Measurements from ENCODE around the gene LRP1. TPM values are rescaled to one million over a fixed set of nuclear protein-coding genes. Genes with fewer than 3 reads are reported as not detected.

The LRP1 gene
- total and polyA plus RNA-seq, 4 donors: 87.5 to 375 (median 139) TPM

DNA sequence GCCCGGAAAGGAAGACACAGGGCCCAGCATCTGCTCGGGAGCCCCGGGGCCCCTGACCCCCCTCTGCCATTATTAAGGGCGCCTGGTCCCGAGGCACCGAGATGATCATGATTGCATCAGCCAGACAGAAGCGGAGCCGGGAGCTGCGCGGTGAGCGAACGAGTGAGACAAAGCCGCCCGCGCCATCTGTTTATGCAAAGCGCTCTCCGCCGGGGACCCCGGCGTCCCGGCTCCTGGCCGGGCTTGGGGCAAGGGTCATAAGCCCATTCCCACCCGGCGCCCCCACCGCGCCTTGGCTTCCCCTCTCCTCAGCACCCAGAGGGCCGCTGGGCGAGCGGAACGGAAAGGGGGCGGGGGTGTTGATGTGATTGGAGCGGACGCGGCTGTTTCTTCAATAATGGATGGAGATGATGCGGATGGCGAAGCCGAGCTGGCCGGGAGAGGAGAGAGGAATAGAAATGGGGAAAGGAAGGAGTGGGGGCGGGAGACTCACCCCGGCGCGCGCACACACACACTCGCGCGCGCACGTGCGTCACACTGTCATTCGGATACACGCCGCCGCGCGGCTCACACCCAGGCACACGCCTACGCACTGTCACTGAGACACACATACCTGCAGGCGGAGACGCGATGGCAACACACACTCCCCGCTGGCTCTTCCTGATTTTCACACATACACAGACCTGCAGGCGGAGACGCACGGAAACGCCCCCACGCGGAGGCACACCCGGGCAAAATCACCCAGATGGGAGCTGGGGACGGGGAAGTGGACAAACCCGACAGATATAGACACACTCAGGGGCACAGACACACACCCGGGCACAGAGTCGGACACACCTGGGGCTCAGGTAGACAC lies 112.0 kb downstream of the LRP1 start:
- Histone ChIP-seq H3K4me1 (ENCODE audit: control insufficient read depth in 4 of 4, insufficient read depth in 4 of 4, low read length in 3 of 4) (peaks cover 20 to 49% (median 33%) of the 10 kb centered on the region in 4 donors), H3K36me3 (ENCODE audit: control insufficient read depth in 4 of 4, insufficient read depth in 3 of 4, low read depth in 1 of 4, low read length in 3 of 4) (no peaks in the 10 kb centered on the region), H3K27me3 (ENCODE audit: control insufficient read depth in 4 of 4, insufficient read depth in 4 of 4, low read length in 3 of 4) (peaks cover 0 to 11% (median 0%) of the 10 kb centered on the region in 4 donors), H3K9ac (ENCODE audit: low read depth in 1 of 2, low read length in 2 of 2) (no peak overlapping the region), H3K27ac (ENCODE audit: low read depth in 1 of 2, low read length in 2 of 2) (no peak overlapping the region), H3K4me3 (ENCODE audit: low read depth in 1 of 3, low read length in 3 of 3) (peak overlapping the region in 1 of 3 donors; percentile 51), H3K9me3 (ENCODE audit: control insufficient read depth in 4 of 4, low read length in 3 of 4) (no peaks in the 10 kb centered on the region)
- TF ChIP-seq JUND (IDR thresholded peaks at IDR 0.05) (no peak), FOXA1 (IDR thresholded peaks at IDR 0.05) (no peak), HNF4A (conservative IDR thresholded peaks at IDR 0.05) (no peak), TAF1 (conservative IDR thresholded peaks at IDR 0.05) (no peak), EGR1 (IDR thresholded peaks at IDR 0.05; ENCODE audit: low read depth in 2 of 2) (peak; percentile 84 to 91)
- TF ChIP-seq, protein P1, sequence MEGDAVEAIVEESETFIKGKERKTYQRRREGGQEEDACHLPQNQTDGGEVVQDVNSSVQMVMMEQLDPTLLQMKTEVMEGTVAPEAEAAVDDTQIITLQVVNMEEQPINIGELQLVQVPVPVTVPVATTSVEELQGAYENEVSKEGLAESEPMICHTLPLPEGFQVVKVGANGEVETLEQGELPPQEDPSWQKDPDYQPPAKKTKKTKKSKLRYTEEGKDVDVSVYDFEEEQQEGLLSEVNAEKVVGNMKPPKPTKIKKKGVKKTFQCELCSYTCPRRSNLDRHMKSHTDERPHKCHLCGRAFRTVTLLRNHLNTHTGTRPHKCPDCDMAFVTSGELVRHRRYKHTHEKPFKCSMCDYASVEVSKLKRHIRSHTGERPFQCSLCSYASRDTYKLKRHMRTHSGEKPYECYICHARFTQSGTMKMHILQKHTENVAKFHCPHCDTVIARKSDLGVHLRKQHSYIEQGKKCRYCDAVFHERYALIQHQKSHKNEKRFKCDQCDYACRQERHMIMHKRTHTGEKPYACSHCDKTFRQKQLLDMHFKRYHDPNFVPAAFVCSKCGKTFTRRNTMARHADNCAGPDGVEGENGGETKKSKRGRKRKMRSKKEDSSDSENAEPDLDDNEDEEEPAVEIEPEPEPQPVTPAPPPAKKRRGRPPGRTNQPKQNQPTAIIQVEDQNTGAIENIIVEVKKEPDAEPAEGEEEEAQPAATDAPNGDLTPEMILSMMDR (IDR thresholded peaks at IDR 0.05; ENCODE audit: low read depth, low read length, missing input control): peak; percentile 10
- TF ChIP-seq, protein P2, sequence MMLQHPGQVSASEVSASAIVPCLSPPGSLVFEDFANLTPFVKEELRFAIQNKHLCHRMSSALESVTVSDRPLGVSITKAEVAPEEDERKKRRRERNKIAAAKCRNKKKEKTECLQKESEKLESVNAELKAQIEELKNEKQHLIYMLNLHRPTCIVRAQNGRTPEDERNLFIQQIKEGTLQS (IDR thresholded peaks at IDR 0.05): no peak
- 1% methylated on average over 72 of the region's 72 CpGs for WGBS
- peak; percentile 34 for DNase-seq (ENCODE audit: low spot score)

DNA sequence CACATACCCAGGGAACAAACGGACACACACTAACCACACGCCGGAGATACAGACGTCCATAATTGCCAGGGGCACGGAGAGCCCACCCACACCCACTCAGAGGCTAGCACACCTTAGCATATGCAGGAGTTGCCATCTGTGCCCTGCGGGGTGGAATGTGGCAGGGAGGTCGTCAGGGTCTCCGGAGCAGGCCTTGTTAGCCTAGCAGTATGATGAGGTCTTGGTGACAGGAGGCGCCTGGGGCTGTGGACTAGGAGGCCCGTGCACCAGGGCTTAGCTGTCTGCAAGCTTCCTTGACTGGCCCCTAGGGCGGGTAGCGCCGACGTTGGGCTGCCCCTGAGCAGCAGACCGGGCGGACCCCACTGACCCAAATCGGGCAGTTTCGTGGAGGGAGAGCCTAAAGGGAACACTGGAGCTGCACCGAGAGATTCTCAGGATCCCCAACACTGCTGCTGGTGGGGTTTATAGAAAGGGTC lies 112.7 kb downstream of the LRP1 start:
- 20% methylated on average over 19 of the region's 19 CpGs for WGBS
- peaks cover 15 to 47% (median 32%) of the 10 kb centered on the region in 4 donors for H3K4me1 ChIP-seq (ENCODE audit: control insufficient read depth in 4 of 4, insufficient read depth in 4 of 4, low read length in 3 of 4)
- H3K27me3 ChIP-seq (ENCODE audit: control insufficient read depth in 4 of 4, insufficient read depth in 4 of 4, low read length in 3 of 4): peaks cover 0 to 11% (median 0%) of the 10 kb centered on the region in 4 donors
- no peak overlapping the region for H3K27ac ChIP-seq (ENCODE audit: low read depth in 1 of 2, low read length in 2 of 2)
- no peaks in the 10 kb centered on the region for H3K36me3 ChIP-seq (ENCODE audit: control insufficient read depth in 4 of 4, insufficient read depth in 3 of 4, low read depth in 1 of 4, low read length in 3 of 4)
- peak; percentile 32 for DNase-seq (ENCODE audit: low spot score)
- H3K4me3 ChIP-seq (ENCODE audit: low read depth in 1 of 3, low read length in 3 of 3): no peak overlapping the region
- no peaks in the 10 kb centered on the region for H3K9me3 ChIP-seq (ENCODE audit: control insufficient read depth in 4 of 4, low read length in 3 of 4)
- TF ChIP-seq JUND (IDR thresholded peaks at IDR 0.05) (no peak), TAF1 (conservative IDR thresholded peaks at IDR 0.05) (no peak), RXRA (IDR thresholded peaks at IDR 0.05) (no peak), YY1 (IDR thresholded peaks at IDR 0.05) (no peak), RAD21 (IDR thresholded peaks at IDR 0.05) (no peak), GABPA (IDR thresholded peaks at IDR 0.05 in 1 of 2, conservative IDR thresholded peaks at IDR 0.05 in 1 of 2) (no peak), HNF4A (conservative IDR thresholded peaks at IDR 0.05) (no peak), FOXA2 (IDR thresholded peaks at IDR 0.05) (no peak), HNF4G (IDR thresholded peaks at IDR 0.05) (no peak), SP1 (IDR thresholded peaks at IDR 0.05) (no peak), EGR1 (IDR thresholded peaks at IDR 0.05; ENCODE audit: low read depth in 2 of 2) (no peak), NR2F2 (IDR thresholded peaks at IDR 0.05) (no peak), FOXA1 (IDR thresholded peaks at IDR 0.05) (no peak)
- TF ChIP-seq, protein P2 (IDR thresholded peaks at IDR 0.05): no peak
- TF ChIP-seq, protein P3, sequence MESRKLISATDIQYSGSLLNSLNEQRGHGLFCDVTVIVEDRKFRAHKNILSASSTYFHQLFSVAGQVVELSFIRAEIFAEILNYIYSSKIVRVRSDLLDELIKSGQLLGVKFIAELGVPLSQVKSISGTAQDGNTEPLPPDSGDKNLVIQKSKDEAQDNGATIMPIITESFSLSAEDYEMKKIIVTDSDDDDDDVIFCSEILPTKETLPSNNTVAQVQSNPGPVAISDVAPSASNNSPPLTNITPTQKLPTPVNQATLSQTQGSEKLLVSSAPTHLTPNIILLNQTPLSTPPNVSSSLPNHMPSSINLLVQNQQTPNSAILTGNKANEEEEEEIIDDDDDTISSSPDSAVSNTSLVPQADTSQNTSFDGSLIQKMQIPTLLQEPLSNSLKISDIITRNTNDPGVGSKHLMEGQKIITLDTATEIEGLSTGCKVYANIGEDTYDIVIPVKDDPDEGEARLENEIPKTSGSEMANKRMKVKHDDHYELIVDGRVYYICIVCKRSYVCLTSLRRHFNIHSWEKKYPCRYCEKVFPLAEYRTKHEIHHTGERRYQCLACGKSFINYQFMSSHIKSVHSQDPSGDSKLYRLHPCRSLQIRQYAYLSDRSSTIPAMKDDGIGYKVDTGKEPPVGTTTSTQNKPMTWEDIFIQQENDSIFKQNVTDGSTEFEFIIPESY (IDR thresholded peaks at IDR 0.05): no peak
- TF ChIP-seq, protein P4, sequence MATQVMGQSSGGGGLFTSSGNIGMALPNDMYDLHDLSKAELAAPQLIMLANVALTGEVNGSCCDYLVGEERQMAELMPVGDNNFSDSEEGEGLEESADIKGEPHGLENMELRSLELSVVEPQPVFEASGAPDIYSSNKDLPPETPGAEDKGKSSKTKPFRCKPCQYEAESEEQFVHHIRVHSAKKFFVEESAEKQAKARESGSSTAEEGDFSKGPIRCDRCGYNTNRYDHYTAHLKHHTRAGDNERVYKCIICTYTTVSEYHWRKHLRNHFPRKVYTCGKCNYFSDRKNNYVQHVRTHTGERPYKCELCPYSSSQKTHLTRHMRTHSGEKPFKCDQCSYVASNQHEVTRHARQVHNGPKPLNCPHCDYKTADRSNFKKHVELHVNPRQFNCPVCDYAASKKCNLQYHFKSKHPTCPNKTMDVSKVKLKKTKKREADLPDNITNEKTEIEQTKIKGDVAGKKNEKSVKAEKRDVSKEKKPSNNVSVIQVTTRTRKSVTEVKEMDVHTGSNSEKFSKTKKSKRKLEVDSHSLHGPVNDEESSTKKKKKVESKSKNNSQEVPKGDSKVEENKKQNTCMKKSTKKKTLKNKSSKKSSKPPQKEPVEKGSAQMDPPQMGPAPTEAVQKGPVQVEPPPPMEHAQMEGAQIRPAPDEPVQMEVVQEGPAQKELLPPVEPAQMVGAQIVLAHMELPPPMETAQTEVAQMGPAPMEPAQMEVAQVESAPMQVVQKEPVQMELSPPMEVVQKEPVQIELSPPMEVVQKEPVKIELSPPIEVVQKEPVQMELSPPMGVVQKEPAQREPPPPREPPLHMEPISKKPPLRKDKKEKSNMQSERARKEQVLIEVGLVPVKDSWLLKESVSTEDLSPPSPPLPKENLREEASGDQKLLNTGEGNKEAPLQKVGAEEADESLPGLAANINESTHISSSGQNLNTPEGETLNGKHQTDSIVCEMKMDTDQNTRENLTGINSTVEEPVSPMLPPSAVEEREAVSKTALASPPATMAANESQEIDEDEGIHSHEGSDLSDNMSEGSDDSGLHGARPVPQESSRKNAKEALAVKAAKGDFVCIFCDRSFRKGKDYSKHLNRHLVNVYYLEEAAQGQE (IDR thresholded peaks at IDR 0.05): no peak
- TF ChIP-seq, protein P1 (IDR thresholded peaks at IDR 0.05; ENCODE audit: low read depth, low read length, missing input control): no peak
- TF ChIP-seq, protein P5, sequence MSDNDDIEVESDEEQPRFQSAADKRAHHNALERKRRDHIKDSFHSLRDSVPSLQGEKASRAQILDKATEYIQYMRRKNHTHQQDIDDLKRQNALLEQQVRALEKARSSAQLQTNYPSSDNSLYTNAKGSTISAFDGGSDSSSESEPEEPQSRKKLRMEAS (IDR thresholded peaks at IDR 0.05): no peak
- no peak overlapping the region for H3K9ac ChIP-seq (ENCODE audit: low read depth in 1 of 2, low read length in 2 of 2)
